Measurements from ENCODE around the gene C1orf35. TPM values are rescaled to one million over a fixed set of nuclear protein-coding genes. Genes with fewer than 3 reads are reported as not detected.

The C1orf35 gene
- total RNA-seq, 1 donor from 2014 or later: 20.2 TPM

DNA sequence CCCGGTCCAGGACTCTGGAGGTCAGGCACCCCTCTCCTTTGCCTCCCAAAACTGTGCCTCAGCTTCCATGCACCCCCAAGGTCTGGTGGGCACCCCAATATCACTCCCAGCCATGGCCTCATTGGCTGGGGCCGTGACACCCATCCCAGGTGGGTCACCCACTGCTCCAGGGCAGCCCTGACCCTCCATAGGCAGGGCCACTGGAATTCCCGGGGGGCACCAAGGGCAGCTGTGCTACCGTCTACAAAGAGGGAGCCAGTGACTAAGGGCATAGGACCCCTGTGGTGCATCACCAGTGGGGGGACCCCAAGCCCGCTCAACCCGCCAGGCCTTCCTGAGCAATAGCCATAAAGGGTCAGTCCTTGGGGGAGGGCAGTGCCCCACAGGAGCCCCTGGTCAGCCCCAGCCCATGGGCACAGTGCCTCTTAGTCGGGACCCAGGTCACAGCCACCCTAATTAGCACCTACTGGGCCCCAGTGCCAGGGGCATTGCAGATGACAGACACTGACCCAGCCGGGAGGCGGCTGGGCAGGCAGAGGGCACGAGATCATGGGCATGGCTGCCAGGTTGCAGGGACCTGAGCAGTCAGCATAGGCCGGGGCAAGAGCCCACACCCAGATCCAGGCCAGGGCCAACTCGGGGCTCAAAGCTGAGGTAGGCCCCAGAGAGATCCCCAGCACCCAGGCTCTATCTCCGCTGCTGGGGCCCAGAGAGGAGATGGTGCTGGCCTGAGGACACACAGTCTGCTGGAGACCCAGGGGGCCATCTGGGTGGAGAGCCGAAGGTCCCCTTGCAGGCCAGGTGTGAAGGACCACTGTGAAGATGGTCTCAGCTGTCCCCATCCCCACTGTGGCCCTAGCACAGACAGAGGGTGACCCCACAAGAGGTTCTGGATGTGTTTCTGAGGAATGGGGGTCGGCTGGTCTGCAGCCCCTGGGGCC is 39.6 kb downstream of the C1orf35 start:
- Mint-ChIP-seq H3K36me3 (ENCODE audit: insufficient read depth) (no peaks in the 10 kb centered on the region), H3K4me3 (ENCODE audit: low read depth) (no peak overlapping the region), H3K27me3 (peaks cover 36% of the 10 kb centered on the region), H3K27ac (no peak overlapping the region), H3K4me1 (ENCODE audit: low read depth) (peaks cover 2% of the 10 kb centered on the region), H3K9me3 (ENCODE audit: low read depth) (no peaks in the 10 kb centered on the region)
- TF ChIP-seq, protein P1, sequence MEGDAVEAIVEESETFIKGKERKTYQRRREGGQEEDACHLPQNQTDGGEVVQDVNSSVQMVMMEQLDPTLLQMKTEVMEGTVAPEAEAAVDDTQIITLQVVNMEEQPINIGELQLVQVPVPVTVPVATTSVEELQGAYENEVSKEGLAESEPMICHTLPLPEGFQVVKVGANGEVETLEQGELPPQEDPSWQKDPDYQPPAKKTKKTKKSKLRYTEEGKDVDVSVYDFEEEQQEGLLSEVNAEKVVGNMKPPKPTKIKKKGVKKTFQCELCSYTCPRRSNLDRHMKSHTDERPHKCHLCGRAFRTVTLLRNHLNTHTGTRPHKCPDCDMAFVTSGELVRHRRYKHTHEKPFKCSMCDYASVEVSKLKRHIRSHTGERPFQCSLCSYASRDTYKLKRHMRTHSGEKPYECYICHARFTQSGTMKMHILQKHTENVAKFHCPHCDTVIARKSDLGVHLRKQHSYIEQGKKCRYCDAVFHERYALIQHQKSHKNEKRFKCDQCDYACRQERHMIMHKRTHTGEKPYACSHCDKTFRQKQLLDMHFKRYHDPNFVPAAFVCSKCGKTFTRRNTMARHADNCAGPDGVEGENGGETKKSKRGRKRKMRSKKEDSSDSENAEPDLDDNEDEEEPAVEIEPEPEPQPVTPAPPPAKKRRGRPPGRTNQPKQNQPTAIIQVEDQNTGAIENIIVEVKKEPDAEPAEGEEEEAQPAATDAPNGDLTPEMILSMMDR (IDR thresholded peaks at IDR 0.05; ENCODE audit: unreplicated experiment): no peak
- no peak for DNase-seq (ENCODE audit: low spot score, unreplicated experiment)

DNA sequence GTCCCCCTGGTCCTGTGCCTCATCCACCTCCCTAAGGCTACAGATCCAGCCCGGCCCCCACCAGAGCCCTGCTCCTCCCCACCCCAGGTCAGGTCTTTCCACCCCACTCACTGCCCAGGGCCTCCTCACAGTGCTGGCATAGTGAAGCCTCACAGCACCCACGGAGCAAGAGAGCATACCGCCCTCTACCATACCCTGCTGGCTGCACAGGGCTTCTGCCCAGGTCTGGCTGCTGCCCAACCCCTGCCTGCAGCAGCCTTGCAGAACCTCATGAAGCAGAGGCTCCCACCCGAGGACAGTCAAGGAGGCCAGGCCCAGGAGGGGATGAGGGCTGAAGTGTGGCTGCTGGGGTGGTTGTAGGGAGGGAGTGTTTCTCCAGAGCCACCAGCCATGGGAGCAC is 40.3 kb downstream of the C1orf35 start:
- Mint-ChIP-seq H3K9me3 (ENCODE audit: low read depth) (no peaks in the 10 kb centered on the region), H3K36me3 (ENCODE audit: insufficient read depth) (no peaks in the 10 kb centered on the region), H3K27ac (no peak overlapping the region), H3K4me1 (ENCODE audit: low read depth) (peaks cover 2% of the 10 kb centered on the region), H3K27me3 (peaks cover 44% of the 10 kb centered on the region), H3K4me3 (ENCODE audit: low read depth) (no peak overlapping the region)
- TF ChIP-seq, protein P1 (IDR thresholded peaks at IDR 0.05; ENCODE audit: unreplicated experiment): no peak
- DNase-seq (ENCODE audit: low spot score, unreplicated experiment): no peak

DNA sequence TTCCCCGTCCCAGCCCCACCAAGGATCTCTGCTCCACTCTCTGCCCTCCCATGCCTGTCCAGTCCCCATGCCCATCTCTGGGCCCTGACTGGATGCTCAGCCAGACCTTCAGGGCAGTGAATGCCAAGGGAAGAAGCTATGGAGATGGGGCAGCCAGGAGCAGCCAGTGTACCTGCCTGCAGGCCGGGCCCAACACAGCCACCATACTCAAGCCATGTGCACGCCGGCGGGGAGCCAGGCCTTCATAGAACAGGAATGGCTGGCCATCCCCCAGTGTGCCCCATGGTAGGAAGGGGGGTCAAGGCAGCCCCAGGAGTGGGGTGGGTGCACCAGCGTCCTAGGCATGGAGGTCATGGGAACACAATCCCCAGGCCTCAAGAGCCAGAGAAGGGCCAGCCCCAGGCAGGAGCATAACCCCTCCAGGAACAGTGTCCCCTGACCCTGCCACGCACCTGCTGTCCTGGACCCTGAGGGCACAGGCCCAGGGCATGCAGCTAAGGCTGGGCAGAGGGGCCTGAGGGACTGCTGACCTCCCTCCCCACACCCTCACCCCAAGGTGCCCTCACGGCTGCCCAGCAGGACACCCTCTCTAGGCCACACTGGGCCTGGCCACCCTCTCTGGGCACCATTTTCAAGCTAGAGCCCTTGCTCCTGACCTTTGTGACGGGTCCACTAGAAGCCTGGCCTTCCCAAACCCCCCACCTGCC is 40.9 kb downstream of the C1orf35 start:
- peaks cover 2% of the 10 kb centered on the region for H3K4me1 Mint-ChIP-seq (ENCODE audit: low read depth)
- H3K9me3 Mint-ChIP-seq (ENCODE audit: low read depth): no peaks in the 10 kb centered on the region
- H3K27ac Mint-ChIP-seq: no peak overlapping the region
- DNase-seq (ENCODE audit: low spot score, unreplicated experiment): no peak
- H3K27me3 Mint-ChIP-seq: peaks cover 46% of the 10 kb centered on the region
- no peak overlapping the region for H3K4me3 Mint-ChIP-seq (ENCODE audit: low read depth)
- TF ChIP-seq, protein P1 (IDR thresholded peaks at IDR 0.05; ENCODE audit: unreplicated experiment): no peak
- no peaks in the 10 kb centered on the region for H3K36me3 Mint-ChIP-seq (ENCODE audit: insufficient read depth)

DNA sequence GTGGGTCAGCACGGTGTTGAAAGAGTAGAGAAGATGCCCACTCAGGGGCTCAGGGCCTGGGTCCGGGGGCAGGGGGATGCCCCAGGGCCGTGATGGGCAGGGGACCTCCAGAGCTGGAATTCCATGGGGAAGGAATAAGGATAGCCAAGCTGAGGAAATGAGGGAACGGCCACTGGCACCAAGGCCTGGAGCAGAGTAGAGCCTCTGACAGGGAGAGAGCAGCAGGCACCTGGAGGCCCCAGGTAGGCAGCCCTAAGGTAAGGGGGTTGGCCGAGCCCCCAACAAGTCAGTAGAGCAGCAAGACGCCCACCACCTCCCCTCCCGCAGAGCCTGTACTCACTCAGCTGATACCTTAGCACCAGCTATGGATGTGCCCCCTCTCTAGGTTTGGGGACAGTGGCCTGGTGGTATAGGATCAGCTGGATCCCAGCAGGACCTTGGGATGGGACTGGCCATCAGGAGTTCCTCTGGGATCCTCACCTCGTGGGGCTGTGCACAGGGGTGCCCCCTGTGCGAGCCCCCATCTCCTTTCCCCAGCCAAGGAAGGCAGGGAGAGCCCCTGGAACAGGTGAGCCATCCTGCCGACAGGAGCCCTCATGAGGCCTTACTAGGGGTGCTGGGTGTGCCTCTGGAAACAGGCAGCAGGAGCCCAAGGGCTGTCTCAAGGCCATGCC is 41.6 kb downstream of the C1orf35 start:
- TF ChIP-seq, protein P1 (IDR thresholded peaks at IDR 0.05; ENCODE audit: unreplicated experiment): no peak
- Mint-ChIP-seq H3K36me3 (ENCODE audit: insufficient read depth) (no peaks in the 10 kb centered on the region), H3K27me3 (peaks cover 46% of the 10 kb centered on the region), H3K27ac (no peak overlapping the region), H3K4me3 (ENCODE audit: low read depth) (no peak overlapping the region), H3K4me1 (ENCODE audit: low read depth) (peaks cover 2% of the 10 kb centered on the region), H3K9me3 (ENCODE audit: low read depth) (no peaks in the 10 kb centered on the region)
- DNase-seq (ENCODE audit: low spot score, unreplicated experiment): no peak

Measured in progenitor cell of endocrine pancreas (in vitro differentiated cells).